Tibial nerve (tissue), 4 donors: ENCODE results near the gene CFAP20DC.

Experiments
- EP300 ChIP-seq, 2 donors: sonication (generic); formaldehyde crosslinking; IDR thresholded peaks; one replicate each; pipeline ENCODE4 v1.6.1; 2017; ENCODE audit warnings: antibody characterized with exemption in 2 of 2, mild to moderate bottlenecking in 1 of 2
- POLR2A ChIP-seq, 2 donors: fragments of 450-650 bp; IDR thresholded peaks; one replicate each; pipeline ENCODE4 v1.6.1; 2017; ENCODE audit warnings: antibody characterized with exemption in 2 of 2, mild to moderate bottlenecking in 2 of 2, moderate library complexity in 2 of 2
- TF ChIP-seq, protein P1 (sequence below), 5 experiments: fragments of 200-600 bp in 3 of 5; fragments of 450-650 bp in 2 of 5; sonication (generic) in 3 of 5; IDR thresholded peaks; one replicate each; pipeline ENCODE4 v1.5.1; 2016 to 2019; ENCODE audit warnings: antibody characterized with exemption in 5 of 5, mild to moderate bottlenecking in 3 of 5, moderate library complexity in 2 of 5

DNA sequence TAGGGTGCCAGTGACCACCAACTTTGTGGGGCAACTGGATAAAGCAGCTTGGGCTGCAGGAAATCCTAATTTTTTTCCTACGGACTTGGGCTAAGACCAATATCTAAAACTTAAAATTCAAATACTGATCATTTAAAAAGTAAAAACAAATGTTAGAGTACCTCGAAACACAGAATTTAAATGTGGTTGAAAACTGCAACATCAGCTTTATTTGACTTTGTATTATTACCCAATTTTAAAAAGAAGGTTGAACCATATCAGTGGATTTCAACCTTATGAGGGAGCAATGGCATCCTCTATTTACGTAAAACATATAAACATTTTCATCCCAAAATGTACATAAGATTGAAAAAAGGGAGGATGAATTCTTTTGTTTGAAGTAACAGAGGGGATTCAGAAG, 26.2 kb downstream of the CFAP20DC start:
- no peak for TF ChIP-seq EP300 (IDR thresholded peaks at IDR 0.05)
- TF ChIP-seq, protein P1, sequence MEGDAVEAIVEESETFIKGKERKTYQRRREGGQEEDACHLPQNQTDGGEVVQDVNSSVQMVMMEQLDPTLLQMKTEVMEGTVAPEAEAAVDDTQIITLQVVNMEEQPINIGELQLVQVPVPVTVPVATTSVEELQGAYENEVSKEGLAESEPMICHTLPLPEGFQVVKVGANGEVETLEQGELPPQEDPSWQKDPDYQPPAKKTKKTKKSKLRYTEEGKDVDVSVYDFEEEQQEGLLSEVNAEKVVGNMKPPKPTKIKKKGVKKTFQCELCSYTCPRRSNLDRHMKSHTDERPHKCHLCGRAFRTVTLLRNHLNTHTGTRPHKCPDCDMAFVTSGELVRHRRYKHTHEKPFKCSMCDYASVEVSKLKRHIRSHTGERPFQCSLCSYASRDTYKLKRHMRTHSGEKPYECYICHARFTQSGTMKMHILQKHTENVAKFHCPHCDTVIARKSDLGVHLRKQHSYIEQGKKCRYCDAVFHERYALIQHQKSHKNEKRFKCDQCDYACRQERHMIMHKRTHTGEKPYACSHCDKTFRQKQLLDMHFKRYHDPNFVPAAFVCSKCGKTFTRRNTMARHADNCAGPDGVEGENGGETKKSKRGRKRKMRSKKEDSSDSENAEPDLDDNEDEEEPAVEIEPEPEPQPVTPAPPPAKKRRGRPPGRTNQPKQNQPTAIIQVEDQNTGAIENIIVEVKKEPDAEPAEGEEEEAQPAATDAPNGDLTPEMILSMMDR (IDR thresholded peaks at IDR 0.05): no peak
- TF ChIP-seq POLR2A (IDR thresholded peaks at IDR 0.05): no peak
